ENCODE data around the gene DLG2.

DLG2 gene

GRCh38 chr11:85558411-85558810 is 68.7 kb downstream of the DLG2 start:
- DNase-seq (ENCODE audit: low read depth) = no peak

GRCh38 chr11:85551881-85552280 is 75.3 kb downstream of the DLG2 start:
- no peak for DNase-seq (ENCODE audit: low read depth)

- no peak for DNase-seq (ENCODE audit: low read depth)
Observed at GRCh38 chr11:85541683-85542082, 85.5 kb downstream of the DLG2 start.

GRCh38 chr11:85540635-85541205 is 86.4 kb downstream of the DLG2 start:
- DNase-seq (ENCODE audit: low read depth) = no peak

- no peak for DNase-seq (ENCODE audit: low read depth)
Observed at GRCh38 chr11:85540181-85540580, 87.0 kb downstream of the DLG2 start.

- no peak for DNase-seq (ENCODE audit: low read depth)
Observed at GRCh38 chr11:85539740-85540139, 87.4 kb downstream of the DLG2 start.

GRCh38 chr11:85539029-85539689 is 88.0 kb downstream of the DLG2 start:
- DNase-seq (ENCODE audit: low read depth) = no peak

- no peak for DNase-seq (ENCODE audit: low read depth)
Observed at GRCh38 chr11:85536438-85536837, 90.7 kb downstream of the DLG2 start.

- no peak for DNase-seq (ENCODE audit: low read depth)
Observed at GRCh38 chr11:85534806-85535205, 92.3 kb downstream of the DLG2 start.

- DNase-seq (ENCODE audit: low read depth) = no peak
Observed at GRCh38 chr11:85531191-85531897, 95.8 kb downstream of the DLG2 start.

GRCh38 chr11:85530634-85531033 is 96.5 kb downstream of the DLG2 start:
- no peak for DNase-seq (ENCODE audit: low read depth)

GRCh38 chr11:85526564-85526963 is 100.6 kb downstream of the DLG2 start:
- no peak for DNase-seq (ENCODE audit: low read depth)

- DNase-seq (ENCODE audit: low read depth) = no peak
Observed at GRCh38 chr11:85525686-85526085, 101.5 kb downstream of the DLG2 start.

GRCh38 chr11:85517272-85517671 is 109.9 kb downstream of the DLG2 start:
- no peak for DNase-seq (ENCODE audit: low read depth)

GRCh38 chr11:85495918-85496317 is 131.2 kb downstream of the DLG2 start:
- no peak for DNase-seq (ENCODE audit: low read depth)

GRCh38 chr11:85494396-85494795 is 132.7 kb downstream of the DLG2 start:
- DNase-seq (ENCODE audit: low read depth) = no peak

- DNase-seq (ENCODE audit: low read depth) = no peak
Observed at GRCh38 chr11:85485902-85486301, 141.2 kb downstream of the DLG2 start.

GRCh38 chr11:85483861-85484260 is 143.3 kb downstream of the DLG2 start:
- DNase-seq (ENCODE audit: low read depth) = no peak

- no peak for DNase-seq (ENCODE audit: low read depth)
Observed at GRCh38 chr11:85481862-85482261, 145.3 kb downstream of the DLG2 start.

GRCh38 chr11:85475660-85476517 is 151.3 kb downstream of the DLG2 start:
- DNase-seq (ENCODE audit: low read depth) = no peak

- no peak for DNase-seq (ENCODE audit: low read depth)
Observed at GRCh38 chr11:85472953-85473352, 154.2 kb downstream of the DLG2 start.

- DNase-seq (ENCODE audit: low read depth) = no peak
Observed at GRCh38 chr11:85464283-85464682, 162.9 kb downstream of the DLG2 start.

- no peak for DNase-seq (ENCODE audit: low read depth)
Observed at GRCh38 chr11:85459304-85459703, 167.8 kb downstream of the DLG2 start.
